GM19025 (cell line): Measurements from ENCODE around the gene SOCS2.

ENCODE experiments used
- ATAC-seq: cut with Tn5 transposase; IDR thresholded peaks from one replicate; pipeline ENCODE4 v1.9.1; 2021; ENCODE audit warnings: mild to moderate bottlenecking, low read depth, moderate library complexity; ENCODE audit not compliant: unreplicated experiment

Gene SOCS2

DNA sequence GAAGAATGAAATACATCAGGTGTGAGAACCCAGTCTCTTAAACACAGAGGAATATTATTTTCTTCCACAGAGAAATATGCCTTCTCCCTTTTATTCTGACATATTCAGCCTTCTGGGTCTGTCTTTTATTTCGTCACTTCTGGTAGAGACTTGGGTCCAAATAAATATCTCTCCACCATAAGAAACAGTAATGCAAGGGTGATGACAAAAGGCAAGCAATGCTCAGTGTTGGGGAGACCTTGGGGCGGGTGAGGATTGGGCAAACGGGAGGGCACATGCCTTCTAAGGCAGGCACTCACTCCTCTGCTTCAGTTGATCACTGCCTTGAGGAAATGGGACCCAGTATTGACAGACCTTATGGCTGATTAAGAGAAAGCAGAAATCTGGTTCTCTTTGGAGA is 6.7 kb upstream of the SOCS2 start:
- no peak for ATAC-seq

DNA sequence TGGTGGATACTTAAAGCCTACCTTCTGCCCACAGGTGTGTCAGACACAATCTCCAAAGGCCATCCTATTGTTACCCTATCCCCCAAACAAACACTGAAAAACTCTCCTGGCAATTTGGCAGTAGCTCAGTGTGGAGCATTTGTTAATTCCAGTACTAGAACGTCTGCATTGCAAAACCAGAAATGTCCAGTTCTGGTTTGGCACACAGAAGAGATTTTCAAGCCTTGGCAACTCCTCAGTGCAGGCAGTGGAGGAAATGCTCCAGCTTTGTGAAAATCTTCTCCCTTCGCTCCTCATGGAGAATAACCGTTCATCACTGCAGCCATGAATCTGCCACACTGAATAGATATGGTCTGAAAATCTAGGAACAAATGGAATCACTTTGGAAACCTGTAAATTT is 5.3 kb upstream of the SOCS2 start:
- no peak for ATAC-seq

DNA sequence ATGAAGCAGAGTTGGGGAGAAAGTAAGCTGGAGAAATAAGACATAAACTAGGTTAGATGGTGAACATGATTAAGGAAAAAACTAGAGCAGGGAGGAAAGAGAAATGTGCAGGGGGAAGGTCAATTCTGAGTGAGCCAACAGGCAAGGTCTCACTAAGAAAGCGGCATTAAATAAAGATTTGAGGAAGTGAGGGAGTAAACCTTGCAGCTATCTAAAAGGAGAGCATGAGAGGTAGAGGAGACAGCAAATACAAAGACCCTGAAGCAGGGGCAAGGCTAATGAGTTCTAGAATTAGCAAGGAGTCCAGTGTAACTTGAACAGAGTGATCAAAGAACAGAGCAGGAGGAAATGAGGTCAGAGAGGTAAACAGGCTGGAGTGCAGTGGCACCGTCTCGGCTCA is 4.4 kb upstream of the SOCS2 start:
- ATAC-seq: no peak

DNA sequence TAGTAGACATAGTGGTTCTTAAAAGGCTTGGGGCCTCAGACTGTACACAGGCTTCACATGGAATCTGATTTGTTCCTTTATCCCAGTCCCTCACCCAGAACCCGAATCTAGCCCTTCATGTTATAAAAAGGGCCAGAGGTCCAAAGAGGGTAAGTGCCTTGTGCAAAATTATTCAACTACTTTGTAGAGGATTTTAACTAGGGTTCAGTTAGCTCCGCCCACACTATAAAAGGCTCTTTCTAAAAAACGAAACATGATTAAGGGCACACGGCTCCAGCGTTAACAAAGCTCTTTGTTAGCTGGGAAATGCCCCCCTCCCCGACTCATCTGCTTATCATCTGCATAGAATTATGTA is 3.2 kb upstream of the SOCS2 start:
- ATAC-seq: no peak

DNA sequence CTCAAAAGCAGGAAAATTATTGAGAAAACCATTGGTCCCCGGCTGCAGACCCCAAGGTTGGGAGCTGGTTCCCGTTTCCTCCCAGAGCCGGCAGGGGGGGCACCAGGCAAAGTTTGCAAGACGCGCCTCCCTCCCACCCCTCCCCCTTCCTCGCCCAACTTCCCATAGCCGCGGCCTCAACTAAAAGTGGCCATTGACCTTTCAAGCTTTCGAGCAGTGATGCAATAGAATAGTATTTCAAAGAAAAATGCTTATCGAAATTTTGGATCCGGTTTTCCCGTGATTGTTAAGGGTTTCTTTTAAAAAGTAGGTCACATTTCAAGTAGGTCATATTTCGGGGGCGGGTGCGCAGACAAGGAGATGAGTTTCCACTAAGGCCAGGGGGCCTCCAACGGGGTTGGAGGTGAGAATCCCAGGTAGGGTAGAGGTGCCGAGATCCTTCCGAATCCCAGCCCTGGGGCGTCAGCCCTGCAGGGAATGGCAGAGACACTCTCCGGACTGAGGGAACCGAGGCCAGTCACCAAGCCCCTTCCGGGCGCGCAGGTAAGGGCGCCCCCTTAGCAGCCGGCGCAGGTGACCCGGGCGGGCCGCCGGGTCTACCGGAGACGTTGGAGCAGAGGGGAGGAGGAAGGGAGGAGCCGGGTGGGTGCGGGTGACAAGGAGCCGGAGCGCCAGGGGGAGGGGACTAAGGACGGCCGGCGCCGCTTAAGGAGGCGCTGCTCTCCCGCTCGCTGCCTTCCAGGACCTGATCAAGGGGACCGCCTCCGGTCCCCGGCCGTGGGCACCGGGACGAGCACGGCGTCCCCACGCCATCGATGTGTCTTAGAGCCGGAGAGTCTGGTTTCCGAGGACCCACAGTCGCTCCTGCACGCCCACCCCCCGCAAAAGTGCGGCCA is 2.6 kb upstream of the SOCS2 start:
- ATAC-seq: peak; percentile 37

DNA sequence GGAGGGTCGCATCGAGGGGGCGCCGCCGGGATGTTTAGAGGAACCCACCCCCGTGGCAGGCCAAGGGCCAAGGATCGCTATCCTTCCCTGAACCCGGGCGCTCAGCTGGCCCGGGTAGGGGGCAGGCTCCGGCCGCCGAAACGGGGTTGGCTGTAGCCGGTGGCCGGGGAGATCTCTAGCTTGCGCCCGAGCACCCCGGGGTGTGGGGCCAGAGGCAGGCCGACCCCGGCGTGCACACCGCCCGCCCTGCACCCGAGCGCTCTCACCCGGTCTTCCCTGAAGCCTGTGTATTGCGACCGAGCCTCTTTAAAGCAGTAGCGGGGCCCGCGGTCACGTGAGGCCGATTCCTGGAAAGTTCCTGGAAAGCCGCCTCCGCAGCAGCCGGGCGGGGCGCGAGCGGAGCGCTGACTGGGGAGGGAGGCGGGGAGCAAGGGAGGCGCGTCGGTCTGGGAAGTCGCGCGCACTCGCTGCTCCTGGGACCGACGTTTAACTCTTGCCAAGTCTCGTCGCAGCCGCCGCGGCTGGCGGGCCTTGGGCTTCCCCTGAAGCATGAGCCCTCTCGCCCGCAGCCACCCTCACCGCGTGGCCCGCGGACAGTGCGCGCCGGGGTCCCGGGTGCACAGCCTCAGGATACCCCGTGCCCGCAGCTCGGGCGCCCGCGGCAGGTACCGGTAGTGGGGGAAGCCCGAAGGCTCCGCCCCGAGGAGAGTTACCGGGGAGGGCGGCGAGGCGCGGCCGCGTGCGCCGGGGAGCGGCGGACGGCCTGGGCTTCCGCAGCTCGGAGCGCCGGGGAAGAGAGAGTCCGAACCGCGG is 1.7 kb upstream of the SOCS2 start:
- peak; percentile 50 for ATAC-seq

DNA sequence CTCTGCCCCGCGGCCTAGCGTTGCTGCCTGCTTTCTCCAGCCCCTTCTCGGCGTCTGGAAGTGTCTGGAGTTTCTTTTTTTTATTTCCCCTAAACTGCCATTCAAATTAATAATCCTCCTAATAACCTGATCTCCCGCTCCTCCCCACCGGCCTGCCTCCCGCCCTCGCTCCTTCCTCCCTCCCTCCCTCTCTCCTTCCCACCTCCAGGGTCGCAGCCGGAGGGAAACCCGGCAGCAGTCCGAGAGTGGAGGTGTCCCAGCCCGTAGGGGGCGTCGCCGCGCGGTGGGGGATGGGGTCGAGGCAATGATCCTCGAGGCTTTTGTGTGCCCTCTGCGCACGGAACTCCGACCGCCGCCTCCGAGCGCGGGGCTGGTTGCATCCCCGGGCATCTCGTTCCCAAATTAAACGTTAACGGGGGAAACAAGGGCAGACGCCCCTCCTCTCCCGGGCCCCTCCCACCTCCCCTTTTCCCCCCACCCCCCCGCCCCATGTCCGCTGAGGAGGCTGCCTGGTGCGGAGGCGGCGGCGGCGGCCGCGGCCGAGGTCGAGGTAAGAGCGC is 1.0 kb upstream of the SOCS2 start:
- no peak for ATAC-seq

DNA sequence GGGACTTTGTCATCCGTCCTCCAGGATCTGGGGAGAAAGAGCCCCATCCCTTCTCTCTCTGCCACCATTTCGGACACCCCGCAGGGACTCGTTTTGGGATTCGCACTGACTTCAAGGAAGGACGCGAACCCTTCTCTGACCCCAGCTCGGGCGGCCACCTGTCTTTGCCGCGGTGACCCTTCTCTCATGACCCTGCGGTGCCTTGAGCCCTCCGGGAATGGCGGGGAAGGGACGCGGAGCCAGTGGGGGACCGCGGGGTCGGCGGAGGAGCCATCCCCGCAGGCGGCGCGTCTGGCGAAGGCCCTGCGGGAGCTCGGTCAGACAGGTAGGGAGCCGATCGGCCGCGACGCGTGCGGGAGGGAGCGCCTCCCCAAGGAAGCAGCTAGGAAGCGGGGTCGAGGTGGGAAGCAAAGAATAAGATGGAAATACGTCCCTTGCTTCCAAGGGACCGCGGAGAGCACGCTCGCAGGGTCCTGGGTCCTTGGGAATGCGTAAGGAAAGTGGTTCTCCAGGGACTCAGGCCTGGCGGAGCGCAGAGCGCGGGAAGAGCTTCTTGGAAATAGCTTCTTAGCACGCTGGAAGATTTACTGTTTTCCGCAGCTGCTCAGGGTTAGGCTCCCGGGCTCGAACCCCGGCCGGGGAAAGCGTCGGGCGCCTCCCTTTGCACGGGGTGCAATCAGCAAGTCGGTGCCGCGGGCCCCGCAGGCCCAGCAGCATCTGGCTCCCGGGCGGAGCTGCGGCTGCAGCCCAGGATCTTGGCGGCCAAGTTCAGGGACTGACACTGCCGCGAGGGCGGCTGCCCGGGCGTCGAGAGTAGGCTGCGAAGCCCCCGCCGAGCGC is 457 bp downstream of the SOCS2 start:
- ATAC-seq: no peak

DNA sequence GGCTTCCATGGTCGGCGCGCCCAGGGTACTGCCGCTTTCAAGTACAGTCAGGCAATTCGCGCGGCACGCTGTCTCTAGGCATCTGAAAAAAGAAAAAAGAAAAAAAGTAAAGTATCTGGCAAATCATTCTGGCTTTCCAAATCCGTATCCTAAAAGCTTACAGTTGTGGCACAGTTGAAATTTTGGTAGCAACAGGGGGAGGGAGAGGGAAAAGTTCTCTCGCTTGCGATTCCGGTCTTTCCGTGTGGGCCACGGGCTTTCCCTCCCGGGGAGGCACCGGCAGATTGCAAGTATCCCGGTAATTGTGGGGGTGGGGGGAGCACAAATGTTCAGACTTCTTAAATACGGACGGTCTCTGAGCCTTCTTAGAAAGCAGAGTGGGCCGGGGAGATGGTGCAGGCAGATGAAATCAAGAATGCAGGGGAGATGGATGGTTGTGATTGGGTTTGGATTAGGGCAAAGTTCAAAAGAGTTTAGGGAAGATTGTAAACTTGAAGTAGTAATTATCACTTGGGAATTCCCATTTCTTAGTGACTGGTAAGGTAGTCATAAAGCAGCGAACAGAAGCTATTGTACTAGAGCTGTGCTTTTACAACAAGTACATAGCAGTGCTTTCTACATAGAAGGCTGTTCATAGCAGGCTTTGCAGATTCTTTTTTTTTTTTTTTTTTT is 1.2 kb downstream of the SOCS2 start:
- no peak for ATAC-seq

DNA sequence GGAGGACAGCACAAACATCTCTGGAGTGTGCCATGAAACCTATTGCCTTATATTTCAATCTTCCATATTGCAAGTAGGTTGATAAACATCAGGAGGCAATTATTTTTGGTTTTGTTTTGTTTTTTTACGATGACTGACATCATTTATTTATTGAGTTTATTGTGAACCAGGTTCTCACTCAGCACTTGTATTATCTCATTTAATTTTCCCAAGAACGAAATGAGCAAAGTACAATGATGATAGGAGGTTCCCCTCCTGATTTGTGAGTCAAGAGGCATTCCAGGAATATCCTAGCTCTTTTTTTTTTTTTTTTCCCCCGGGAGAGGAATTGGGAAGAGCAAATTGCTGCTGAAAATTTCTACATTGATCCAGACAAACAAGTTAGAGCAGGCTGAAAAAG is 4.7 kb downstream of the SOCS2 start:
- no peak for ATAC-seq

DNA sequence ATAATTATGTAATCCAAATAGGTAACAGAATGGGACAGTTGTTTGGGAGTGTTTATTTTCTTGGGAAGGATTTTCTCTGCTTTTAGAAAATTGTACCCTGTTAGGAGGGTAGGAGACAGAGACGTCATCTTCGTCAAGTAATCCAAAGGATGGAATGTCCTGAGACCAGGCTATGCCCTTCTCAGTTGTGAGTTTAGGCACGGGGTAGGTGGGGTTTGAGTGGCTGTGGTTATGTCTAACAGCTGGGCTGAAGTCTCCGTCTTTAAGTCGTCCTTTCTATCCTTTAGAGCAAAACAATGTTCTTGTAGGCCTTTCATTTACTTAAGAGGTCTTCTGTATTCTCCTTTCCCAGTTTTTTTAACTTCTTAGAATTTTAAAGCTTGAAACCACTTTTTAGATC is 5.7 kb downstream of the SOCS2 start:
- ATAC-seq: no peak

DNA sequence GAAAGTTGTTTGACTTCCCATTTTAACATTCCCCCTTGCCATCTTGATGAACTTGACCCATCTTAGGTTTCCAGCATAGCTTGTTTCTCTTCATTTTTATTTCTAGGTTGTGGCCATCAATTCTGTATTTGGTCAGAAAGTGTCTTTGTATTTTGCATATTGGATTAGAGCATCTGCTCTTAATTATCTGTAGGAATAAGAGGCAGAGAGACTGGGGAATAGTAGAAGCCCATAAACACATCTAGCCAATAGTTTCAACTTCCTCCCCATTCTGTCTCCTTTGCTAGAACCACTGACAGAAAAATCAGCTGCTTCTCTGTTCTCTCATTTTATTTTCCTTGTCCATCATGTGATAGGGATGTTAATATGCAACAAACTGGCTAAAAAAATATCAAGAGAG is 8.2 kb downstream of the SOCS2 start:
- ATAC-seq: no peak

DNA sequence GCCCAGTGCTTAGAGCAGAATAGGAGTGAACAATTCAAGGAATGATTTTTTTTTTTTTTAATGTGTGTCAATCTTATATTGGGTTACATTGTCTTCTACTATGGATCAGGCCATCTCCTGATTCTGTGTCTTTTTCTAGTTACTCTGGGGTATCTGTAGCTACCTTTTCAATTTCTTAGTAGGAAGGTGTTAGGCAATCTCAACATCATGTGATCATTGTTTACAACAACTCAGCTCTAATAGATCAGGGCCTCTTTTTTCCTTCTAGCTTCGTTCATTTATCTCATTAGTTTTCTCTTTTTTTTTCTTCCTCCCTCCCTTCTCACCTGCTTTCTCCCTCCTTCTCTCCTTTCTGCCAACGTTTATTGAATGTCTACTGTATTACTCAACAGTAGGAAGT is 8.9 kb downstream of the SOCS2 start:
- ATAC-seq: no peak

DNA sequence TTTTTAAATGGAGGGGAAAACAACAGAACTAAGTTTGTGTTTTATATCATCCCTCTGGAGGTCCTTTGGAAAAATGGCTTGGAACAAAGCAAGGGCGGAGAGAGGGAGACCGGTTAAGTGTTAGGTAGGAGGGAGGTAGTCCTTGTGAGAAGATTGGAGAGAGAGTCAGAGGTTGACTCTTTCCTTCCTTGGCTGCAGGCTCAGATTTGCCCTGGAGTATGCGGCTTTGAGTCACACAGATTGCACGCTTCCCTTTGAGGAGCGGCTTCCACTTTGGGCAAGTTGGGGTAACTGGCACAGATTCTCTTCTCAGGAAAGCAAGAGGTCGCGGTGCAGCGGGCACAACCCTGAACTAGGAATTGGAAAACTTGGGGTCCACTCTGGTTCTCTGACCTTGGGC is 9.9 kb downstream of the SOCS2 start:
- no peak for ATAC-seq

DNA sequence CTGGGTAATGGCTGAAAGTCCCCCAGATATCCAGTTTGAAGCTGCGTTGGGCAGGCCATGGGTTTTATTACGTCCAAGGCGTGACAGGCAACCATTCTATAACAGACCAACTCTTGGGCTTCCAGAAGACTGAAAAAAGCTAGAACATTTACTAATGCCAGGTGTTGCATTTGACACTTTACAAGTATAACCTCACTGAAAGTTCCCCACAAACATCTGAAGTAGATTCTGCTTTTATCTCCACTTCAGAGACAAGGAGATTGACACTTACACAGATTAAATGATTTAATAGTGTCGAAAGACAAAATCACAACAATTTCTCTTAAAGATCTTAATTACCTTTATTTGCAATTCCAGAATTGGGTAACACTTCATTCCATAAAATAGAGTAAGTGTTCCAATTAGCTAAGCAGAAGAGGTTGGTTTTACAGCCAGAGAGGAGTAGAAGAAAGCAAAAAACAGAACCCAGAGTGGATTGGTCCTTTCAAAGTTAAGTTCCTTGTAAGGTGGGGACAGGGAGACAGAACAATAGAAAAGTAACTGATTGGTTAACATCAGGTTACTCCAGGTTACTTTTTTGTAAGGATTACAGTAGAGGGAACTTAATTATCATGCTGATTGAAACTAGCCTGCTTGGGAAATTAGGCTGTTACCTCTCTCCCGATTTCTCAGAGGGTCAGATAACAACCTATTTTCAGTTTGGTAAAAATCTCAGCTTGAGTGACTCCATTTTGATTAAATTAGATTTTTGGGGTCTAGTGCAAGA is 11.3 kb downstream of the SOCS2 start:
- no peak for ATAC-seq

DNA sequence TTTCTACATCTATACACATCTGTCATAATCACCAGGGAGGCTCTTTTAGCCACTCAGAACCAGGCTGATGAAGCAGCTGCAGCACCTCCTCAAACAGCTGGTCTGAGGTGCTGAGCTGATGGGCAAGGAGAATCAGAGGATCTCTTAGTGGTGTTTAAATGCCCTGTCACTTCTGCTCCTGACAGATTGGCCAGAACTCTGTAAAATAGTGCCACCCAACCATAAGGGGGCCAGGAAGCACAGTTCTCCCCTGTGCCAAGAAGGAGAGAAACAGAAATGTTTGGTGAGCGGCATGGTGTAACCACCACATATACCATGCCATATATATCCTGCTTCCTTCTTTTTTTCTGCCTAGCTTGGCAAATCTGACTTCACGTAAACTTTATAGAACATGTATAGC is 12.8 kb downstream of the SOCS2 start:
- no peak for ATAC-seq

DNA sequence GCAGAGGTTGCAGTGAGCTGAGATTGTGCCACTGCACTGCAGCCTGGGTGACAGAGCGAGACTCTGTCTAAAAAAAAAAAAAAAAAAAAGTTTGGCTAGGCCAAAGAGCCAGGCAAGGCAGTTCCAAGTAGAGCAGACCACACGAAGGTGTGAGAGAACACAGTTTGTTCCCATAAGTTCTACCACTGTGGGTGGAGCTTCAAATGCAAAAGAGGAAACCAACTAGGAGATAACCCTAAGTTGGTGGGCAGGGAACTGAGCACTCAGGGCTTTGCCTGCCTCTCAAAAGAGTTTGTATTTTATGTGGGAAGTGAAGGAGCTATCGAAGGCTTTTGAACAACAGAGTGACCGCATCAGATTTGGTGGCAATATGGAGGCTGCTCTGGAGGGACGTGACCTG is 15.1 kb downstream of the SOCS2 start:
- no peak for ATAC-seq

DNA sequence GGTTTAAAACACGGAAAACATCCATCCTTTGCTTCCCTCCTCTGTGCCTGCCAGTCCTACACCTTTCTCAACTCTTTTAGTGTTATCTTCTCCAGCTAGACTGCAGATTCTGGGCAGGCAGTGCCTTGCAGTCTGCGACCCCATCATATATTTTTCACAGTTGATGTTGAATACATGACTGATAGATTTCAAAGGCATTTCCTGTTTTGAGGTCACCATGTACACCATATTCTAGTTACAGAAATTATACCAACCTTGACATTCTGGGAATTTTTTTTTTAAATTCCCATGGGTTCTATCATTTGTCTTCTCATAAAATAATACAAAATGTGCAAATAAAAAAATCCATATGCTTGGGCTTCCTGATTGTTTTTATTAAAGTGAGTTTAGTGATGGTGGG is 16.6 kb downstream of the SOCS2 start:
- ATAC-seq: no peak

DNA sequence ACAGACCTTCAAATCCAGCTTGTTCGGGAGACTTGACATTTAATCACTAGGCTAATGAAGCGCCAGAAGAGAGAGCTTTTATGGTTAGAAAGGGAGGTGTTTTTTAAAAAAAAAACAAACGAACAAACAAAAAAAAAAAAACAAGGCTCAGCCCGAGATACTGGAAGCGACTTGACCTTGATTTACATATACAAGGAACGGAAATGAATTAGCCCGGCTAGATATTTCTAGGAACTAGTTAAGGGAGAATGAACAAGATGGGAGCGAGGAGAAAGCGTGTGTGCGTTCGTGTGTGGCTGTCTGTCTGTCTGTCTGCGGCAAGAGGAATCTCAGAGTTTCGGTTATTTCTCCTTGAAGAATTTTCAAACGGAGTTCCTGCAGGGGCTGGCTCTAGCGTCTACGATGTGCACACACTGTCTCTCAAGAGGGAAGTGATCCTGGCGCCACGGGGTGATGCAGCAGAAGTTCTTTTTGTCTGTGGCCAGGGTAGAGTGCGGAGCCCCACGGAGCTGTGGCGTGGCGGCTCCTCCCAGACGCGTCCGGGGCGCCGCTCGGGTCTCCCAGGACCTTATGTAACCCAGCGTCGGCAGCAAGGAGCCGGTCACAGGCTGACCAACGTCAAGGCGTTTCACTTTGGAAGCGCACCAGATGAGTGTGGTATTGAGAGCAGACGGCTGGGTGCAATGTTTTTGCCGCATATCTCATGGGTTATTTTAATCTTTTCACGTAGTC is 18.8 kb downstream of the SOCS2 start:
- ATAC-seq: peak; percentile 67
